GM12878 (cell line): ENCODE data around the gene DUS2.

ENCODE experiments used
- BACH1 ChIP-seq: fragments of 450-650 bp; IDR thresholded peaks from 2 replicates; pipeline ENCODE4 v1.6.1; 2017; ENCODE audit warnings: mild to moderate bottlenecking, borderline replicate concordance
- CEBPB ChIP-seq, 2 experiments: fragments of 150-350 bp in 1 of 2; IDR thresholded peaks; 2 replicates each; pipeline ENCODE4 v1.6.1; 2012 to 2014; ENCODE audit warnings: low read depth in 2 of 2, low read length in 2 of 2, borderline replicate concordance in 1 of 2, inconsistent platforms in 1 of 2
- CREM ChIP-seq: IDR thresholded peaks from 2 replicates; pipeline ENCODE4 v1.6.1; 2014; ENCODE audit warnings: antibody characterized with exemption, low read depth
- EP300 ChIP-seq, 2 experiments: fragments of 150-350 bp in 1 of 2; IDR thresholded peaks; 2 replicates each; pipeline ENCODE4 v1.6.1; 2011 to 2012; ENCODE audit warnings: low read depth in 2 of 2, low read length in 2 of 2, borderline replicate concordance in 1 of 2, improper control_type of control experiment in 1 of 2, inconsistent platforms in 1 of 2; ENCODE audit not compliant: control insufficient read depth in 1 of 2
- NFIC ChIP-seq: IDR thresholded peaks from 2 replicates; pipeline ENCODE4 v1.6.1; 2012; ENCODE audit warnings: low read depth, mild to moderate bottlenecking, inconsistent platforms, low read length, moderate library complexity
- POLR2A ChIP-seq: IDR thresholded peaks from 2 replicates; pipeline ENCODE4 v1.6.1; 2011; ENCODE audit warnings: low read depth, mild to moderate bottlenecking, low read length
- TAF1 ChIP-seq: IDR thresholded peaks from 2 replicates; pipeline ENCODE4 v1.6.1; 2011; ENCODE audit warnings: mild to moderate bottlenecking, low read depth, low read length, borderline replicate concordance
- TF ChIP-seq, protein P1 (sequence below), 3 experiments: IDR thresholded peaks in 2 of 3; conservative IDR thresholded peaks in 1 of 3; 2 replicates each; pipeline ENCODE4 v1.5.1; 2011; ENCODE audit warnings: low read depth in 3 of 3, low read length in 3 of 3, mild to moderate bottlenecking in 3 of 3, control low read depth in 2 of 3, moderate library complexity in 2 of 3, inconsistent platforms in 1 of 3, mixed read lengths in 1 of 3; ENCODE audit not compliant: control insufficient read depth in 2 of 3, insufficient read depth in 1 of 3; ENCODE audit errors: extremely low read depth in 1 of 3
- TF ChIP-seq, protein P2 (sequence below): fragments of 450-650 bp; IDR thresholded peaks from 2 replicates; pipeline ENCODE4 v1.6.1; 2018; ENCODE audit warnings: borderline replicate concordance, mild to moderate bottlenecking; ENCODE audit not compliant: partially characterized antibody
- TF ChIP-seq, protein P3 (sequence below): fragments of 150-350 bp; IDR thresholded peaks from 2 replicates; pipeline ENCODE4 v1.6.1; 2016; ENCODE audit warnings: low read depth, low read length
- TF ChIP-seq, protein P4 (sequence below): IDR thresholded peaks from 2 replicates; pipeline ENCODE4 v1.6.1; 2011; ENCODE audit warnings: low read depth, low read length, improper control_type of control experiment, borderline replicate concordance
- TF ChIP-seq, protein P5 (sequence below): fragments of 450-650 bp; formaldehyde crosslinking; IDR thresholded peaks from 2 replicates; pipeline ENCODE4 v1.4.0; 2022; ENCODE audit warnings: mild to moderate bottlenecking, moderate library complexity

DNA sequence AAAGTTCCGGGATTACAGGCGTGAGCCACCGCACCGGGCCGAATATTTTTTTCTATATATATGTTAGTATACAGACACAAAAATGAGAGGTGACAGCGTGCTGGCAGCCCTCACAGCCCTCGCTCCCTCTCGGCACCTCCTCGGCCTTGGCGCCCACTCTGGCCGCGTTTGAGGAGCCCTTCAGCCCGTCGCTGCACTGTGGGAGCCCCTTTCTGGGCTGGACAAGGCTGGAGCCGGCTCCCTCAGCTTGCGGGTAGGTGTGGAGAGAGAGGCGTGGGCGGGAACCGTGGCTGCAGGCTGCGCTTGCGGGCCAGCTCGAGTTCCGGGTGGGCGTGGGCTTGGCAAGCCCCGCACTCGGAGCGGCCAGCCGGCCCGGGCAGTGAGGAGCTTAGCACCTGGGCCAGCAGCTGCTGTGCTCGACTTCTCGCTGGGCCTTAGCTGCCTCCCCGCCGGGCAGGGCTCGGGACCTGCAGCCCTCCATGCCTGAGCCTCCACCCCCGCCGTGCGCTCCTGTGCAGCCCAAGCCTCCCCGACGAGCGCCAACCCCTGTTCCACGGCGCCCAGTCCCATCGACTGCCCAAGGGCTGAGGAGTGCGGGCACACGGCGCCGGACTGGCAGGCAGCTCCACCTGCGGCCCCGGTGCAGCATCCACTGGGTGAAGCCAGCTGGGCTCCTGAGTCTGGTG is 40.9 kb upstream of the DUS2 start:
- TF ChIP-seq BACH1 (no peak), TAF1 (no peak), EP300 (IDR thresholded peaks at IDR 0.05; ENCODE audit: borderline replicate concordance in 1 of 2, control insufficient read depth in 1 of 2, low read depth in 2 of 2, low read length in 2 of 2) (no peak), CEBPB (IDR thresholded peaks at IDR 0.05; ENCODE audit: borderline replicate concordance in 1 of 2, low read depth in 2 of 2, low read length in 2 of 2) (no peak), POLR2A (no peak), NFIC (no peak), CREM (no peak)
- TF ChIP-seq, protein P1, sequence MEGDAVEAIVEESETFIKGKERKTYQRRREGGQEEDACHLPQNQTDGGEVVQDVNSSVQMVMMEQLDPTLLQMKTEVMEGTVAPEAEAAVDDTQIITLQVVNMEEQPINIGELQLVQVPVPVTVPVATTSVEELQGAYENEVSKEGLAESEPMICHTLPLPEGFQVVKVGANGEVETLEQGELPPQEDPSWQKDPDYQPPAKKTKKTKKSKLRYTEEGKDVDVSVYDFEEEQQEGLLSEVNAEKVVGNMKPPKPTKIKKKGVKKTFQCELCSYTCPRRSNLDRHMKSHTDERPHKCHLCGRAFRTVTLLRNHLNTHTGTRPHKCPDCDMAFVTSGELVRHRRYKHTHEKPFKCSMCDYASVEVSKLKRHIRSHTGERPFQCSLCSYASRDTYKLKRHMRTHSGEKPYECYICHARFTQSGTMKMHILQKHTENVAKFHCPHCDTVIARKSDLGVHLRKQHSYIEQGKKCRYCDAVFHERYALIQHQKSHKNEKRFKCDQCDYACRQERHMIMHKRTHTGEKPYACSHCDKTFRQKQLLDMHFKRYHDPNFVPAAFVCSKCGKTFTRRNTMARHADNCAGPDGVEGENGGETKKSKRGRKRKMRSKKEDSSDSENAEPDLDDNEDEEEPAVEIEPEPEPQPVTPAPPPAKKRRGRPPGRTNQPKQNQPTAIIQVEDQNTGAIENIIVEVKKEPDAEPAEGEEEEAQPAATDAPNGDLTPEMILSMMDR (IDR thresholded peaks at IDR 0.05 in 2 of 3, conservative IDR thresholded peaks at IDR 0.05 in 1 of 3; ENCODE audit: control insufficient read depth in 2 of 3, extremely low read depth in 1 of 3, insufficient read depth in 1 of 3, low read depth in 3 of 3, low read length in 3 of 3), result no peak
- TF ChIP-seq, protein P2, sequence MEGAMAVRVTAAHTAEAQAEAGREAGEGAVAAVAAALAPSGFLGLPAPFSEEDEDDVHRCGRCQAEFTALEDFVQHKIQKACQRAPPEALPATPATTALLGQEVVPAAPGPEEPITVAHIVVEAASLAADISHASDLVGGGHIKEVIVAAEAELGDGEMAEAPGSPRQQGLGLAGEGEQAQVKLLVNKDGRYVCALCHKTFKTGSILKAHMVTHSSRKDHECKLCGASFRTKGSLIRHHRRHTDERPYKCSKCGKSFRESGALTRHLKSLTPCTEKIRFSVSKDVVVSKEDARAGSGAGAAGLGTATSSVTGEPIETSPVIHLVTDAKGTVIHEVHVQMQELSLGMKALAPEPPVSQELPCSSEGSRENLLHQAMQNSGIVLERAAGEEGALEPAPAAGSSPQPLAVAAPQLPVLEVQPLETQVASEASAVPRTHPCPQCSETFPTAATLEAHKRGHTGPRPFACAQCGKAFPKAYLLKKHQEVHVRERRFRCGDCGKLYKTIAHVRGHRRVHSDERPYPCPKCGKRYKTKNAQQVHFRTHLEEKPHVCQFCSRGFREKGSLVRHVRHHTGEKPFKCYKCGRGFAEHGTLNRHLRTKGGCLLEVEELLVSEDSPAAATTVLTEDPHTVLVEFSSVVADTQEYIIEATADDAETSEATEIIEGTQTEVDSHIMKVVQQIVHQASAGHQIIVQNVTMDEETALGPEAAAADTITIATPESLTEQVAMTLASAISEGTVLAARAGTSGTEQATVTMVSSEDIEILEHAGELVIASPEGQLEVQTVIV, result no peak
- TF ChIP-seq, protein P3, sequence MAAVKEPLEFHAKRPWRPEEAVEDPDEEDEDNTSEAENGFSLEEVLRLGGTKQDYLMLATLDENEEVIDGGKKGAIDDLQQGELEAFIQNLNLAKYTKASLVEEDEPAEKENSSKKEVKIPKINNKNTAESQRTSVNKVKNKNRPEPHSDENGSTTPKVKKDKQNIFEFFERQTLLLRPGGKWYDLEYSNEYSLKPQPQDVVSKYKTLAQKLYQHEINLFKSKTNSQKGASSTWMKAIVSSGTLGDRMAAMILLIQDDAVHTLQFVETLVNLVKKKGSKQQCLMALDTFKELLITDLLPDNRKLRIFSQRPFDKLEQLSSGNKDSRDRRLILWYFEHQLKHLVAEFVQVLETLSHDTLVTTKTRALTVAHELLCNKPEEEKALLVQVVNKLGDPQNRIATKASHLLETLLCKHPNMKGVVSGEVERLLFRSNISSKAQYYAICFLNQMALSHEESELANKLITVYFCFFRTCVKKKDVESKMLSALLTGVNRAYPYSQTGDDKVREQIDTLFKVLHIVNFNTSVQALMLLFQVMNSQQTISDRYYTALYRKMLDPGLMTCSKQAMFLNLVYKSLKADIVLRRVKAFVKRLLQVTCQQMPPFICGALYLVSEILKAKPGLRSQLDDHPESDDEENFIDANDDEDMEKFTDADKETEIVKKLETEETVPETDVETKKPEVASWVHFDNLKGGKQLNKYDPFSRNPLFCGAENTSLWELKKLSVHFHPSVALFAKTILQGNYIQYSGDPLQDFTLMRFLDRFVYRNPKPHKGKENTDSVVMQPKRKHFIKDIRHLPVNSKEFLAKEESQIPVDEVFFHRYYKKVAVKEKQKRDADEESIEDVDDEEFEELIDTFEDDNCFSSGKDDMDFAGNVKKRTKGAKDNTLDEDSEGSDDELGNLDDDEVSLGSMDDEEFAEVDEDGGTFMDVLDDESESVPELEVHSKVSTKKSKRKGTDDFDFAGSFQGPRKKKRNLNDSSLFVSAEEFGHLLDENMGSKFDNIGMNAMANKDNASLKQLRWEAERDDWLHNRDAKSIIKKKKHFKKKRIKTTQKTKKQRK, result no peak
- TF ChIP-seq, protein P4, sequence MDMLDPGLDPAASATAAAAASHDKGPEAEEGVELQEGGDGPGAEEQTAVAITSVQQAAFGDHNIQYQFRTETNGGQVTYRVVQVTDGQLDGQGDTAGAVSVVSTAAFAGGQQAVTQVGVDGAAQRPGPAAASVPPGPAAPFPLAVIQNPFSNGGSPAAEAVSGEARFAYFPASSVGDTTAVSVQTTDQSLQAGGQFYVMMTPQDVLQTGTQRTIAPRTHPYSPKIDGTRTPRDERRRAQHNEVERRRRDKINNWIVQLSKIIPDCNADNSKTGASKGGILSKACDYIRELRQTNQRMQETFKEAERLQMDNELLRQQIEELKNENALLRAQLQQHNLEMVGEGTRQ, result no peak
- TF ChIP-seq, protein P5, sequence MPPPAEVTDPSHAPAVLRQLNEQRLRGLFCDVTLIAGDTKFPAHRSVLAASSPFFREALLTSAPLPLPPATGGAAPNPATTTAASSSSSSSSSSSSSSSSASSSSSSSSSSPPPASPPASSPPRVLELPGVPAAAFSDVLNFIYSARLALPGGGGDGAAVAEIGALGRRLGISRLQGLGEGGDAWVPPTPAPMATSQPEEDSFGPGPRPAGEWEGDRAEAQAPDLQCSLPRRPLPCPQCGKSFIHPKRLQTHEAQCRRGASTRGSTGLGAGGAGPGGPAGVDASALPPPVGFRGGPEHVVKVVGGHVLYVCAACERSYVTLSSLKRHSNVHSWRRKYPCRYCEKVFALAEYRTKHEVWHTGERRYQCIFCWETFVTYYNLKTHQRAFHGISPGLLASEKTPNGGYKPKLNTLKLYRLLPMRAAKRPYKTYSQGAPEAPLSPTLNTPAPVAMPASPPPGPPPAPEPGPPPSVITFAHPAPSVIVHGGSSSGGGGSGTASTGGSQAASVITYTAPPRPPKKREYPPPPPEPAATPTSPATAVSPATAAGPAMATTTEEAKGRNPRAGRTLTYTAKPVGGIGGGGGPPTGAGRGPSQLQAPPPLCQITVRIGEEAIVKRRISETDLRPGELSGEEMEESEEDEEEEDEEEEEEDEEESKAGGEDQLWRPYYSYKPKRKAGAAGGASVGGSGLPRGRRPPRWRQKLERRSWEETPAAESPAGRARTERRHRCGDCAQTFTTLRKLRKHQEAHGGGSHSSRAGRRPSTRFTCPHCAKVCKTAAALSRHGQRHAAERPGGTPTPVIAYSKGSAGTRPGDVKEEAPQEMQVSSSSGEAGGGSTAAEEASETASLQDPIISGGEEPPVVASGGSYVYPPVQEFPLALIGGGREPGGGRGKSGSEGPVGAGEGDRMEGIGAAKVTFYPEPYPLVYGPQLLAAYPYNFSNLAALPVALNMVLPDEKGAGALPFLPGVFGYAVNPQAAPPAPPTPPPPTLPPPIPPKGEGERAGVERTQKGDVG (CRISPR knock-in tag), result no peak
